GM21447 (cell line): ENCODE measurements around the gene ARID2.

Experiments used
- ATAC-seq: cut with Tn5 transposase; IDR thresholded peaks from one replicate; pipeline ENCODE4 v1.9.1; 2021; ENCODE audit not compliant: unreplicated experiment

ARID2 gene

GRCh38 chr12:45760333-45760732, 30.8 kb downstream of the ARID2 start:
- ATAC-seq, result no peak

- ATAC-seq, result peak; percentile 57
These were observed 32.9 kb downstream of the ARID2 start for GRCh38 chr12:45762185-45763110.

GRCh38 chr12:45763381-45763780, 33.9 kb downstream of the ARID2 start:
- ATAC-seq, result no peak

GRCh38 chr12:45768194-45768593, 38.7 kb downstream of the ARID2 start:
- ATAC-seq, result no peak

- ATAC-seq, result no peak
These were observed 44.2 kb downstream of the ARID2 start for GRCh38 chr12:45773747-45774146.

- ATAC-seq, result no peak
These were observed 45.1 kb downstream of the ARID2 start for GRCh38 chr12:45774508-45775162.

- ATAC-seq, result no peak
These were observed 46.0 kb downstream of the ARID2 start for GRCh38 chr12:45775465-45775864.

- no peak for ATAC-seq
These were observed 46.5 kb downstream of the ARID2 start for GRCh38 chr12:45775964-45776363.

GRCh38 chr12:45779936-45780335, 50.4 kb downstream of the ARID2 start:
- no peak for ATAC-seq

GRCh38 chr12:45781080-45781479, 51.6 kb downstream of the ARID2 start:
- ATAC-seq, result no peak

GRCh38 chr12:45785315-45785714, 55.8 kb downstream of the ARID2 start:
- ATAC-seq, result no peak

- no peak for ATAC-seq
These were observed 59.5 kb downstream of the ARID2 start for GRCh38 chr12:45789025-45789424.

- no peak for ATAC-seq
These were observed 64.9 kb downstream of the ARID2 start for GRCh38 chr12:45794422-45794821.

- no peak for ATAC-seq
These were observed 72.1 kb downstream of the ARID2 start for GRCh38 chr12:45801625-45802024.

- no peak for ATAC-seq
These were observed 73.6 kb downstream of the ARID2 start for GRCh38 chr12:45803111-45803510.

GRCh38 chr12:45816652-45817051, 87.1 kb downstream of the ARID2 start:
- ATAC-seq, result no peak

GRCh38 chr12:45827974-45828373, 98.5 kb downstream of the ARID2 start:
- no peak for ATAC-seq

GRCh38 chr12:45828402-45828801, 98.9 kb downstream of the ARID2 start:
- ATAC-seq, result peak; percentile 72

- no peak for ATAC-seq
These were observed 102.1 kb downstream of the ARID2 start for GRCh38 chr12:45831590-45831989.

GRCh38 chr12:45833401-45833800, 103.9 kb downstream of the ARID2 start:
- no peak for ATAC-seq

- no peak for ATAC-seq
These were observed 105.3 kb downstream of the ARID2 start for GRCh38 chr12:45834809-45835208.

GRCh38 chr12:45839917-45840316, 110.4 kb downstream of the ARID2 start:
- ATAC-seq, result no peak
